DMS153 treated with DMSO at 0.1 percent for 48 hours (cell line): Measurements from ENCODE around the gene UBL3.

Experiments
- DNase-seq: peaks from one replicate; lab custom pipeline; 2025; ENCODE audit not compliant: unreplicated experiment; lab: John Stamatoyannopoulos, UW

The UBL3 gene

DNA sequence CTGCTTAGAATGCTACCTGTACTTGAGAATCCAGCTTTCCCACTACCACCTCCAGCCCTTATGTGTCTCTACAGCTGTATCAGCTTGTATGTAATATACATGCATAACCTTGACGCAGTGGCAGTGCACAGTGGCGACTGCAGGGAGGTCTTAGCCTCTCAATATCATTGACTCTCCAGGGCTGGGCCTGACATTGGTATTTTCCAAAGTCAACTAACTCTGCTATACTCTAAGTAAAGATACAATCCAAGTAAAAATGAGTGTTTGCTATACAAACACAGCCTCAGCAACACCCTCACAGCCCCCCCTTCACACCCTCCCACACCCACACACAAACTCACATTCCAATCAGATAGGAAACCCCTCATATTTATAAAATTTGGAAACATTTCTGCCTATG, 6.7 kb upstream of the UBL3 start:
- DNase-seq, result no peak

DNA sequence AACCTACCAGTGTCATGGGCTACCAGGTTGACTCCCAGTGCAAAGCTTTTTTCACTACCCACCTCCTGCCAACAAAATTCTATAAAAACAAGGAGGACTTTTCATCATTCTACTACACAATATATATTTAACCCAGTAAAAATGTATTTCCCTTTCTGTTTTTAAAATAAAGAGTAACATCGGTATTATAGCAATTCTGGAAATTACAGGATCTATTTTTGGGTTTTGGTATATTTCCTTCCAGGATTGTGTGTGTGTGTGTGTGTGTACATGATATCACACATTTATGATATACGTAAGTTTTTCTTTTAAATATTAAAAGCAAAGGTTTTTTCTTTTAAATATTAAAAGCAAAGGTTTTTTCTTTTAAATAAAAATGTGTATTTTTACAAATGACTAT, 6.0 kb upstream of the UBL3 start:
- no peak for DNase-seq

DNA sequence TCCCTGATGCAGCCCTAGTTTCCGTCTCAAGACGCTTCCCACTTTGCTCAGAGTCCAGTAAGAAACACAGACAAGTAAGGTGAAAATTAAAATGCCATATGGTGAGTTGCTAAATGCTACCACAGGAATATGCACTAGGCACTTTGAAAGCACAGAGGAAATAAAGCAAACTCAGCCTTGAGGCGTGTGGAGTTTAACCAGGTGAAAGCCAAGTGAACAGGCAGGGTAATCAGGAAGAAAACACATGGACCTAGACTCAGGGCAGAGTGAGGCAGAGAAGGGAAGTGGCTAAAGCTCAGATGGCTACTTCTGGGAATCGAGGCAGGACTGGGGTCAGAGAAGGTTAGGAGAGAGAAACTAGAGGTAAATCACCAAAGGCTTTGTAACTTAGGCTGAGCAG, 5.4 kb upstream of the UBL3 start:
- no peak for DNase-seq

DNA sequence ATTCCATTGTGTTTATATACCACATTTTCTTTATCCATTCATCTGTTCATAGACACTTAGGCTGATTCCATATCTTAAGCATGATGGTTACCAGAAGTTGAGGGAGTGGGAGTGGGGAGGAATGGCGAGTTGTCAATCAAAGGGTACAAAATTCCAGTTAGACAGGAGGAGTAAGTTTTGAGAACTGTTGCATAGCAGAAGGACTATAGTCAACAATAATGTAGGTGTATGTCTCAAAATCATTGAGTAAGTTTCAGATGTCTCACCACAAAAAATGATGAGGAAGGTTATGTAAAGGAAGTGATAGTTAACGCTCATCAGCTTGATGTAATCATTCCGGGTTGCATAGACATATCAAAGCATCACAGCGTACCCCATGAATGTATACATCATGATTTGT, 4.6 kb upstream of the UBL3 start:
- no peak for DNase-seq

DNA sequence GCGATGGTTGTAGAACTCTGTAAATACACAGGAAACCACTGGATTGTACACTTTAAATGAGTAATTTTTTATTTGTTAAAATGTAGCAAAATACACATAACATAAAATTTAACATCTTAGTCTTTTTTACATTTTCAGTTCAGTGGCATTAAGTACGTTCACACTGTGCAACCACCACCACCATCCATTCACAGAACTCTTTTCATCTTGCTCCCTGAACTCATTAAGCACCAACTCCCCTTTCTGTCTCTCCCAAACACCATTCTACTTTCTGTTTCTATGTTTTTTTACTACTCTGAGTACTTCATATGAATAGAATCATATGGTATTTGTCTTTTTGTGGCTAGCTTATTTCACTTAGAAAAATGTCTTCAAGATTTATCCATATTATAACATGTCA, 2.7 kb upstream of the UBL3 start:
- DNase-seq, result no peak

DNA sequence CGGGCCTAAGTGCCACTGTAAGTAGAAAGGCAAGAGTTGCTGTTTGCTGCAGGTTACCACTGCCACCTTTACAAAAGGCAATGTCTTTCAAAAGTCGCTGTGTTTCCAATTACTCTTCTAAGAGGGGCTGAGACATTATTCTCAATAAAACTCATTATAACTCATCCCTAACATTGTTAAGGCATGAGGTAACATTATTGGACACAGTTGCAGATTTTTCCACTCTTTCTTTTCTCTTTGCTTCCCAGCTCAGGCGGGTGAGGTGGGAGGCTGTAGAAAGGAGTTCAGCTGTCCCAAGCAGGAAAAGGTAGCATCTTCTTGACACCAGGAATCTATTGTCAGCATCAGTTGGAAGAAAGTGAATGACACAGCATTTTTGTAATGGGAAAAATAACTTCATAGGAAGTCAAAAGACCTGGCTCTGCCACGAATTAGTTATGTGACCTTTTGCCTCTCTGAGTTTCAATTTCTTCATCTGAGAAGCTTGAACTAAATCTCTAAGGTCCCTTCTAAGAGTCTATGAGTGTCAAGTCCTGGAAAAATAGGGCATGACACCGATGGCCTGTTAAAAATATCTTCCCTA, 2.1 kb upstream of the UBL3 start:
- no peak for DNase-seq

DNA sequence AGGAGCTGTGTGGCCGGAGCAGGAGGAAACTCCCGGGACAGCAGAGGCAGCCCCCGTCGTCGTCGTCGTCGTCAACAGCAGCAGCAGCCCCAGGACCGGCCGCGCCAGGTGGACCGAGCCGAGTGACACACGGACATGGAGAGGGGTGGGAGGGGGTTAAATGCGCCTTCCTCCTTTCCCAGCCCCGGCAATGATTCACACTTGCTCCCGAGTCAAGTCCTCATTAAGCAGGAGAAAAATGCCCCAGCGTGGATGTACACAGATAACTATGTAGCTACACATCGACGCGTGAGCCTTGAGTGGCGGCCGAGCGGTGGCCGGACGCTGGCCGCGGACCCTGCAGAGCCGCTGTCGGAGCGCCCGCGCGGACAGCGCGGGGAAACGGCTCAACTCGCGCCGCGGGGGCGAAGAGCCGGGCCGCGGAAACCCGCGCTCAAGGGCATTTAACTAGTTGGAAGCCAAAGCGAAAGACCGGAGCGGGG, 645 bp downstream of the UBL3 start:
- DNase-seq, result no peak

DNA sequence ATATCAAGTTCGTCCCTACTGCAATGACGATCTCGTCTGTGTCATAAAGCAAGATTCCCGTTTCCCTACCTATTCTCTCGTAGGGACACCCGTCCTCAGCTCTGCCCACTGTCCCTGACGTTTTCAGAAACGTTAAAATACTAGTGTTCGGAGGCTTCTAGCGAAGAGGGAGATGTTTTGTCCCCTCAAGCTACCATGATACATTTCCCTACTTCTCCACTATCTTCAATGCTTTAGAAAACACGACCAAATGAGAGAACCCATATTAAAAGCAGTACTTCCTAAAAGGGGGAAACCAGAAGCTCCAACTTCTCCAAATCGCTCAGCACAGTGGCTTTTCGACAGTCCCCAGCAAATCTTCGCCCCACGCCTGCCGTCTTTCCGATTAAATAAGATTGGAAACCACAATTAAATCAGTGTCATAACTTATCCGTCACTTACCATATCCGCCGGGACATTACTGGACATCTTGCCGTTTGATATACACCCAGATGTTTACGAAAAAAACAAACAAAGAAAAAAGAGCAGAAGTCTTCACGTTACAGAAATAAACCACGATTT, 1.3 kb downstream of the UBL3 start:
- DNase-seq, result no peak

DNA sequence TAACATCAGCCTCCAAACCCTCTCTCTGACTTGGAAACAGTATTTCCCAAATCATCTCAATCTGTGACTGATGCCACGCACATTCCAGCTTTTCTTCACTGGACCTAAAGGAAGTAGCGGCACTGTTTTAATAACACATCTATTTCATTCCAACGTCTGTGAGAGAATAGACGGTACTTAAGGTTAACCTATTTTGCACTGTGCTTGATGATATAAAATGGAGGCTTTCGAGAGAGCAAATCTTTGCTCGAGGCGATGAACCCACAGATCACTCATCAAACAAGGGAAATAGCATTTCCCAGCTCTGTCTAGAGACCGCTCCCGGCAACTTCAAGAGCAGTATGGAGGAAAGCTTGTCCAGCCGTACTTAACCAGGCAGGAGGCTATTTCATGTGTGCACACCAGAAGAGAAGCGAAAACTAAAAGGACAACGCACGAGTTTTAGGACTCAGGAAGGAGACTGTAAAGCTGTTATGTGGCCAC, 2.9 kb downstream of the UBL3 start:
- DNase-seq, result peak; percentile 27

DNA sequence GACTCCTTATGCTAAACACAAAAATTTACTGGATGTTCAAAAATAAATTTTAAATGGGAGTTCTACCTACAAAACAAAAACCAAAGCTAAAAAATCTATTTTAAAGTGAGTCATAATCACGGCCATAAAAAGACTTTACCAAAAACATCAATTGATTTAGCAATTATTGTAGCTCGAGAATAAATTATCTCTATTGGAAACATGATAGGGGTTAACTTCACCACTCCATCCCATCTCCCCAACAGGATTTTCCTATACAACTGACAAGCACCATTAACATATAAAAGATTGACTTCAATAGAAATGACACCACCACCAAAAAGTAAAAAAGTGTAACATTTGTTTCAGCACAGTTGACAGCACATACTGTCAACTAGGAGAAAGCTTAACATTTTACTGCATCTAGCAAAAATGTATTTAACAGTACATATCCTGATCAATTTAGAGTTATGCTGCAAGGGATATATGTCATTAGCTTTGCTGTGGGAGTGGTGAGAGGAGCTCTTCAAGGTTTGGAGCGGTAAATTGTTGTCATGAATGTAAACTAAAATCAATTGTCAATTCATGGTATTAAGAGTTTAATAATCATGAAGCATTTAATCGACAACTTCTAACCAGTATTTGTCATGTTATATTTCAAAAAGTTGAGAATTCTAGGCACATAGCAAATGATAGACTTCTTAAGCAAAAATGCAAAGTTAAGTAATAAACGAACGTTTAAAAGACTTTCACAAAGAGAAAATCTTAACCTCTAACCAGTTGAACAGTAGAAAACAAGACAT, 3.8 kb downstream of the UBL3 start:
- no peak for DNase-seq

DNA sequence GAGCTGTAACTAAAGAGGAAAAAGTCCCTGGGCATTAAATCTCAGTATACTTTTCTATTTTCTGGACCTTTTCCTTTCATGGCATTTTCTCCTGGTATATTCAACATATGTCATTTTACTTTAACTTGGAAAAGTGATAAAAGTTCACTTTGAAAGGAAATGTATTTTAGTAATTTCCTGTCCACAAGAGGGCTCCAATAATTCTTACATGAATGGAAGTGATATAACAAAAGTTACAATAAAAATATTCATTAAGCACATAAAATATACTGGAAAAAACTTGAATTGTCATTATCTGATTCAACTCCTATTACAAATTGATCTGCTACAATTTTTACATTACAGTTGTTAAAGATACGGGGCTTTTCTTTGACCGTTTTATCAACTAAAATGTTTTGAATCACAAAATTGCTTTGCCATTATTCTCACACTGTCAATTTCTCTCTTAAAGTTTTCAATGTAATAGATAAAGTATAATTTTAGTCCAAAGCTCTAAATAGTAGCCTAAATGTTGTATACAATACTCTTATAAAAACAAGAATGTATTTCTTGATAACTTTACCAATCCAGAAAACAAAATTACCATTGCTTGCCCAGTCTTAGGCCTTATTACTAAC, 4.9 kb downstream of the UBL3 start:
- no peak for DNase-seq

DNA sequence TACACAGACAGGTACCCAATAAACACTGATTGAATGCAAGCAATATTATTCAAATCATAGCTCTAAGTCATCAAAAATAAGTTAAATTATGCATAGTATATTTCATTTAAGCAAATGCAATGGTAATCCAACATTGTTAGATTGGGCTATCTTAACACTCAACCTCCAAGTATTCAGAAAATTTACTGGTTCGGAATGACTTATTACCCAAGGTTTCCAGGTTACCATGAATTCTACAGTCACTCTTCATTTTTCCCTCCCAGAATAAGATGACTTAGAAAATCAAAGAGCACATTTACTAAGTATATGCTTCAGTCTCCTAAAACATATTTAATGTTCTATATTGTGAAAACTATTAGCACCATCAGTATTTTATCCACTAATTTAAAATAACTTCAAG, 6.0 kb downstream of the UBL3 start:
- no peak for DNase-seq

DNA sequence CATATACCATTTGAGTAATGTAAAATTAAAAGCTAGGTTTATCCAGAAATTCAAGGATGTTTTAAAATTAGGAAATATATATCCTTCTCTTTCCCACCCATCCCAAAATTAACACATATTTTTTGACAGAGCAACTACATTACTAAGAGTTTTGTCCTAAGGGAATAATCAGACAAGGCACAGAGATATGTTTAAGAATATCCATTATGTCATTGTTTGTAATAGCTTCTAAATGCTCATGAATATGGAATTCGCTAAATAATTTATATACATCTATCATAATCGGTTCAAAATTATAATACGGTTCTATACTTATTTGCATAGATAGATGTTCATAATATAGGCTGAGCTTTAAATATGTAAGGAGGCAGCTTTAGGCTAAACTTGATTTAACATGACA, 9.8 kb downstream of the UBL3 start:
- no peak for DNase-seq

DNA sequence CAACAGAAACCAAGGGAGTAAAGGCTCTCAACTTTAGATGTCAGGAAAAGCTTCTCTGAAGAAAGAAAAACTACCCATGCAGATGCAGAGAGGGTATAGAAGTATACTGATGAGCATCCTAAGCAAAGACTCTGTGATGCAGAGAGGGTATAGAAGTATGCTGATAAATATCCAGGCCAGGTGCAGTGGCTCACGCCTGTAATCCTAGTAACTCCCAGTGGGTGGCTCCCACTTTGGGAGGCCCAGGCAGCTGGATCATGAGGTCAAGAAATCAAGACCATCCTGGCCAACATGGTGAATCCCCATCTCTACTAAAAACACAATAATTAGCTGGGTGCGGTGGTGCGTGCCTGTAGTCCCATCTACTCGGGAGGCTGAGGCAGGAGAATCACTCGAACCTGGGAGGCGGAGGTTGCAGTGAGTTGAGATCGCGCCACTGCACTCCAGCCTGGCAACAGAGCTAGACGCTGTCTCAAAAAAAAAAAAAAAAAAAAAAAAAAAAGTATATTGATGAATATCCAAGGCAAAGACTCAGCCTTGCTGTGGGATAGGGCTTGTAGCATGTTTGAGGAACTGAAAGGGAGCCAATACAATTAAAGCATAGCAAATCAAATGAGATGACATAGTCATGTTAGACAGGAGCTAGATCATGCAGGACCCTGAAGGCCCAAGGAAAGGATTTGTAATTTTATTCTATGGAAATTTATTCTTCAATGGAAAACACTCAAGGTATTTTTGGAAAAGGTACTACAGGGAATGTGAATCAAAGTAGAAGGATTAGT, 14.9 kb downstream of the UBL3 start:
- no peak for DNase-seq

DNA sequence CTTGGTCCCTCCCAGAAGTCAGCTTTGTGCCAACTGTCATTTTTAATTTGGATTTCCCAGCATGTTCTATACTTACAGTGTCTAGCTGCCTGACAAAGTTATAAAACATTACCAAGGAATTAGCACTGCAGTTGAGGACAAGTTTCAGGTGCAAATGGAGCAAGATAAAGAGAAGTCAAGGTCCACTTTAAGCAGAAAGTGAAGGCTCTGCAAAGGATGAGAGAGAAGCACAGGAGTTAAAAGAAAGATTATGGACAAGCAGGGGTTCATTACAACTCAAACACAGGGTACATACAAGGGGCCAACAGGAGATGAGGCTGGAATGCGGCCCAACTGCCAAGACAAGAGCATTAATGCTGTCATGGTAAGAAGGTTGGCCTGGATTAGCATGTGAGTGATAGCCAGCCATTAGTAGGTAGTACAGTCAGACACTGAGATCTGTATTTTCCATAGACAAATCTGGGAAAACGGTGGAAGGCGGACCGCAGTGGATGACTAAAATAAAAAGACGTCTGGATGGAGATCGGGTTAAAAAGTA, 17.6 kb downstream of the UBL3 start:
- no peak for DNase-seq

DNA sequence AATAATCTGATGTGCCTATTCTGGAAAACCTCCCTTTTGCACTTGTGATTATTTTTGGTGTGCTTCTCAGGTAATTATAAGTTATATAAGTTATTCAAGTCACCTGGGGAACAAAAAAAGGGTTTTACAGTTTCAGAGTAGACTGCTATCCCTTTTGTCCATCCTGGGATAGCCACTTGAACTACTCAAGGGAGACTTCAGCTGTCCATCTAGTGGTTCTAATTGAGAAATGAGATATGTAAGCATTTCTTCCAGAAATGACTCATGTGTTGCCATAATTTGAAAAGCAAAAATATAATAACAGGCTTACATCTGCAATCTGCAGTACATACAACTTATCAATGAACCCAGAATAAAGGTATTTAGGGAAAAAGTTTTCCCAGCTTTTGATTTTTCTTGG, 20.4 kb downstream of the UBL3 start:
- no peak for DNase-seq

DNA sequence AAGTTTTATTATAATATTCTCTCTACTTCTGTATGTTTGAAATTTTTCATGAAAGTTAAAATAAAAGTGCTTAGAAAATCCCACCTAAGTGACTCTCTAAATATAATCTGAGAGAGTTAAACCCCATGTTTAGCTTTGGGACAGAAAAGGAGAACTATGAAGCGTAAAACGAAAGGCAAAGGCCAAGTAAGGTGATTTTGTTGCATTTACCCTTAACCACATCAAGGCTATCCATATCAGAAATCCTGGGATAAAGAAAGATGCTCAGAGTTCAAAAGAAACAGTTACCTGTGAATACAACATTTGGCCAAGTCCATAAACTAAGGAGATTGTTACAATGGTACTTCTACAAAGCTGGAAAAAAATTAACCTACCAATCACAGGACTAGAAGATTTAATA, 31.3 kb downstream of the UBL3 start:
- no peak for DNase-seq

DNA sequence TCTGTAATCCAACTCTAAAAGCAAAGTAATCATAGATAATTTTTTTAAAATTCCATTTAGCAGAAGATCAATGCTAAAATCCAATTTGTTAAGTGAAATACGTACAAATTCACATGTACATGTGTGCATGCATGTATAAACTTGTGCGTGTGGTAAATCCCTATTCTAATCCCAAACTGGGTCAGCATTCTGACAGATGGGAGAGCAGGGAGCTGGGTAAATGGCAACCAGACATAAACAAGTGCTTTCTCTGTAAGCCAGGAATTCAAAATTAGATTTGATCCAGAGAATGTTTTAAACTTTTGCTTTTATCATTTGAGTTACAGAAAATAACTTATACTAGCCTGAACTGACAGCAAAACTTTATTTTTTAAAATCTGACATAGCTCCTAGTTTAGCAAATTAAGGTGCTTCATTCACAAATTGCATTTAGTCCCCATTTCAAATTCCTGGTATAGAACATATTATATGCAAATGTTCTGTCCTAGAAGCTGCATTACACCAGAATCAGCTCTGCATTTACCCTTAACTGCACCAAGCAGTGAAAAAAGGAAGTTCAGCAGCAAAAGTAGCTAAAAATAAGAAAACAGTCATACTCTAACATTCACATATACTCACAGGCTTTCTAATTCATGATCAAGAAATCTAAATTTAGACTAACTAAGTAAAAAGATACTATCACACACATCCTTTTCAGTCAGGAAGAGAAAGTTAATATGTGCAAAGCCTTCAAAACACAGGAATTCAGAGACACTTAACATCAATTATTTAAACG, 32.6 kb downstream of the UBL3 start:
- no peak for DNase-seq

DNA sequence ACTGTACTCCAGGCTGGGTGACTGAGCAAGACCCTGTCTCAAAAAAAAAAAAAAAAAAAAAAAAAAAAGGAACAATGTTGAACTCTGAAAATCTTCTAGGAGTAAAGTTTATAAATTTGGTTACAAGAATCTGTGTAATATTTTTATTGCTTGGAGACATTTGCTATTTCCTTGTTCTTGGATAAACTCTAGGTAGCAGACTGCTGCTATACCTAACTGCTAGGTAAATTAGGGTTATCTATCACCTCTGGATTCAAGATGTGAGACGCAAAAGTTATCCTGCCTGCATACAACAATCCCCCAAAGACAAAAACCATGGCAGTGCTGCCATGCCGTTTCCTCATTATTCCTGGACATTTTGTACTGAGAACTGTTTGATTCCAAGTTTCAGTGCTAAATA, 33.7 kb downstream of the UBL3 start:
- no peak for DNase-seq

DNA sequence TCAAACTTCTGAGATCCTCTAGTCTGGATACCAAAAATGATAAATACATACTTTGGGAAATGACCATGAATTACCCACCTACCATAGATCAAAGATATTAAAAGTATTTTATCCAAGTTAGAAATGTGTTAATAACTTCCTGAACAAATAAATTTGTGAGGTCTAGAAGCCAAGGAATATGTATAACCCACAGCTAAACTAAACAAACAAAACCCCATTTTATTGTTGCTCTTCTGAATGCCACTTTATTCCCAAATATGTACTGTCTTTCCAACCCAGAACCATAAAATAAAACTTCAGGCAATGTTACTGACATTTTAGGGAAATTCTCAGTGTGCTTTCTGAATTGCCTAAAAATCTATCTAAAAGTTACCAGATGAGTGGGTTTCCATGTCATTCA, 35.1 kb downstream of the UBL3 start:
- DNase-seq, result no peak
